Measurements from ENCODE around the gene SHMT1. TPM values are rescaled to one million over a fixed set of nuclear protein-coding genes. Genes with fewer than 3 reads are reported as not detected.

SHMT1 gene
- polyA plus RNA-seq, 3 donors = 4.2 to 17.9 (median 16.6) TPM

DNA sequence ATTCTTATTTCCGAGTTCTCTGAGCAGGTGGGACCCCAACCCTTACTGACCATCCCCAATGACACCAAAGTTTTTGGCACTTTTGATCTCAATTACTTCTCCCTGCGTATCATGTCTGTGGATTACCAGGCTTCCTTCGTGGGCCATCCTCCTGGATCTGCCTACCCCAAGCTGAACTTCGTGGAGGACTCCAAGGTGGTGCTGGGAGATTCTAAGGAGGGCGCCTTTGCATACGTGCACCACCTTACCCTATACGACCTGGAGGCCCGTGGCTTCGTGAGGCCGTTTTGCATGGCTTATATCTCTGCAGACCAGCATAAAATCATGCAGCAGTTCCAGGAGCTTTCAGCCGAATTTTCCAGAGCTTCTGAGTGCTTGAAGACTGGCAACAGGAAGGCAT is 47.4 kb downstream of the SHMT1 start:
- no peak for DNase-seq
- H3K36me3 Mint-ChIP-seq = peaks cover 53 to 57% of the 10 kb centered on the region in 2 donors
- H3K27me3 ChIP-seq (ENCODE audit: control insufficient read depth in 2 of 2, insufficient read depth in 2 of 2, low read length in 2 of 2) = no peaks in the 10 kb centered on the region
- H4K20me1 ChIP-seq (ENCODE audit: insufficient read depth, low read length) = peaks cover 78% of the 10 kb centered on the region
- H2AFZ ChIP-seq (ENCODE audit: insufficient read depth, low read depth, low read length, poor library complexity, severe bottlenecking) = peak overlapping the region; percentile 87
- peaks cover 73 to 90% of the 10 kb centered on the region in 2 donors for H3K4me1 ChIP-seq (ENCODE audit: control insufficient read depth in 1 of 2, insufficient read depth in 2 of 2, low read length in 2 of 2)
- H3K4me3 Mint-ChIP-seq = peak overlapping the region; percentile 93 to 97
- no peaks in the 10 kb centered on the region for H3K9me3 ChIP-seq (replicated peaks in 1 of 2; ENCODE audit: control insufficient read depth in 1 of 2, insufficient read depth in 1 of 2, low read length in 2 of 2)
- H3K9me3 Mint-ChIP-seq = peaks cover 0 to 4% (median 2%) of the 10 kb centered on the region in 7 donors
- peak overlapping the region; percentile 97 to 100 for H3K27ac ChIP-seq (ENCODE audit: low read depth in 1 of 2, low read length in 2 of 2)
- H3K79me2 ChIP-seq (ENCODE audit: insufficient read depth, low read length) = peaks cover 96% of the 10 kb centered on the region
- H3K4me1 Mint-ChIP-seq = peaks cover 82% of the 10 kb centered on the region
- intact Hi-C loops (cut with micrococcal nuclease) = loop anchor here (2.0 kb wide), 2 partner anchors 15 to 55 kb away; partner anchors contain the start of gene MIEF2 (in 2 of the 2)
- TF ChIP-seq, protein P1, sequence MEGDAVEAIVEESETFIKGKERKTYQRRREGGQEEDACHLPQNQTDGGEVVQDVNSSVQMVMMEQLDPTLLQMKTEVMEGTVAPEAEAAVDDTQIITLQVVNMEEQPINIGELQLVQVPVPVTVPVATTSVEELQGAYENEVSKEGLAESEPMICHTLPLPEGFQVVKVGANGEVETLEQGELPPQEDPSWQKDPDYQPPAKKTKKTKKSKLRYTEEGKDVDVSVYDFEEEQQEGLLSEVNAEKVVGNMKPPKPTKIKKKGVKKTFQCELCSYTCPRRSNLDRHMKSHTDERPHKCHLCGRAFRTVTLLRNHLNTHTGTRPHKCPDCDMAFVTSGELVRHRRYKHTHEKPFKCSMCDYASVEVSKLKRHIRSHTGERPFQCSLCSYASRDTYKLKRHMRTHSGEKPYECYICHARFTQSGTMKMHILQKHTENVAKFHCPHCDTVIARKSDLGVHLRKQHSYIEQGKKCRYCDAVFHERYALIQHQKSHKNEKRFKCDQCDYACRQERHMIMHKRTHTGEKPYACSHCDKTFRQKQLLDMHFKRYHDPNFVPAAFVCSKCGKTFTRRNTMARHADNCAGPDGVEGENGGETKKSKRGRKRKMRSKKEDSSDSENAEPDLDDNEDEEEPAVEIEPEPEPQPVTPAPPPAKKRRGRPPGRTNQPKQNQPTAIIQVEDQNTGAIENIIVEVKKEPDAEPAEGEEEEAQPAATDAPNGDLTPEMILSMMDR (IDR thresholded peaks at IDR 0.05) = no peak
- H3K27me3 Mint-ChIP-seq (ENCODE audit: low read depth in 3 of 3) = no peaks in the 10 kb centered on the region
- H3K4me3 ChIP-seq (replicated peaks in 1 of 3; ENCODE audit: low read depth in 2 of 3, low read length in 3 of 3) = peak overlapping the region; percentile 55 to 88 (median 84)
- H3K4me2 ChIP-seq (replicated peaks; ENCODE audit: extremely low read depth, low read length, poor library complexity, severe bottlenecking) = peak overlapping the region; percentile 99
- H3K27ac Mint-ChIP-seq = peak overlapping the region; percentile 98 to 100 (median 100)
- H3K36me3 ChIP-seq (replicated peaks in 1 of 2; ENCODE audit: control insufficient read depth in 1 of 2, insufficient read depth in 2 of 2, low read length in 2 of 2) = peaks cover 31 to 44% of the 10 kb centered on the region in 2 donors
- peak overlapping the region; percentile 98 for H3K9ac ChIP-seq (ENCODE audit: insufficient read depth, low read length, poor library complexity, severe bottlenecking)
- WGBS (ENCODE audit: insufficient coverage) = 65% methylated on average over 6 of the region's 11 CpGs

DNA sequence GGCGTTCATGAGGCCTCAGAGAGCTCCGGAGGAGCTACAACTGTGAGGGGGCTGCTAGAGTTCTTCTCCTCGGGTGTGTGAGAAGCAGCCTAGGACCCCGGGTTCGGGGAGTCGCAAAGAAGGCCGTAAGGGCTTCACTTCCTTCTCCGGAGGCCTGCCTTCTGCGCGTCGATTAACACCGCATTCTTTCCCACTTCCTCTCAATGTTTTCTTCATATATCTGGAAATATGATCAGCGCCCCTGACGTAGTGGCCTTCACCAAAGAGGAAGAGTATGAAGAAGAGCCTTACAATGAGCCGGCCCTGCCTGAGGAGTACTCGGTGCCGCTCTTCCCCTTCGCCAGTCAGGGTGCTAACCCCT is 47.8 kb downstream of the SHMT1 start:
- Histone ChIP-seq H4K20me1 (ENCODE audit: insufficient read depth, low read length) (peaks cover 77% of the 10 kb centered on the region), H3K27me3 (ENCODE audit: control insufficient read depth in 2 of 2, insufficient read depth in 2 of 2, low read length in 2 of 2) (no peaks in the 10 kb centered on the region), H3K9me3 (replicated peaks in 1 of 2; ENCODE audit: control insufficient read depth in 1 of 2, insufficient read depth in 1 of 2, low read length in 2 of 2) (no peaks in the 10 kb centered on the region), H2AFZ (ENCODE audit: insufficient read depth, low read depth, low read length, poor library complexity, severe bottlenecking) (peak overlapping the region; percentile 87), H3K9ac (ENCODE audit: insufficient read depth, low read length, poor library complexity, severe bottlenecking) (peak overlapping the region; percentile 98), H3K27ac (ENCODE audit: low read depth in 1 of 2, low read length in 2 of 2) (peak overlapping the region; percentile 97 to 100), H3K4me1 (ENCODE audit: control insufficient read depth in 1 of 2, insufficient read depth in 2 of 2, low read length in 2 of 2) (peaks cover 71 to 92% of the 10 kb centered on the region in 2 donors), H3K36me3 (replicated peaks in 1 of 2; ENCODE audit: control insufficient read depth in 1 of 2, insufficient read depth in 2 of 2, low read length in 2 of 2) (peaks cover 27 to 41% of the 10 kb centered on the region in 2 donors), H3K79me2 (ENCODE audit: insufficient read depth, low read length) (peaks cover 96% of the 10 kb centered on the region), H3K4me2 (replicated peaks; ENCODE audit: extremely low read depth, low read length, poor library complexity, severe bottlenecking) (peak overlapping the region; percentile 99), H3K4me3 (replicated peaks in 1 of 3; ENCODE audit: low read depth in 2 of 3, low read length in 3 of 3) (peak overlapping the region; percentile 55 to 88 (median 84))
- WGBS (ENCODE audit: insufficient coverage) = 5% methylated on average over 7 of the region's 18 CpGs
- intact Hi-C loops (cut with micrococcal nuclease) = loop anchor here (2.0 kb wide), 2 partner anchors 15 to 55 kb away; partner anchors contain the start of gene MIEF2 (in 2 of the 2)
- peak; percentile 81 to 93 (median 85) for DNase-seq
- peak overlapping the region; percentile 98 to 100 (median 100) for H3K27ac Mint-ChIP-seq
- no peaks in the 10 kb centered on the region for H3K27me3 Mint-ChIP-seq (ENCODE audit: low read depth in 3 of 3)
- peaks cover 50 to 55% of the 10 kb centered on the region in 2 donors for H3K36me3 Mint-ChIP-seq
- TF ChIP-seq, protein P1 (IDR thresholded peaks at IDR 0.05) = no peak
- peak overlapping the region; percentile 93 to 97 for H3K4me3 Mint-ChIP-seq
- peaks cover 0 to 4% (median 2%) of the 10 kb centered on the region in 7 donors for H3K9me3 Mint-ChIP-seq
- peaks cover 80% of the 10 kb centered on the region for H3K4me1 Mint-ChIP-seq

Measured in CD14-positive monocyte (primary cell).